Measurements from ENCODE around the gene OOSP4A.
"Not testable (repeated sequence)": the region's sequence is repeated elsewhere in the genome, so short reads cannot be mapped to it uniquely, and the experiment has no call there.

Gene OOSP4A

DNA sequence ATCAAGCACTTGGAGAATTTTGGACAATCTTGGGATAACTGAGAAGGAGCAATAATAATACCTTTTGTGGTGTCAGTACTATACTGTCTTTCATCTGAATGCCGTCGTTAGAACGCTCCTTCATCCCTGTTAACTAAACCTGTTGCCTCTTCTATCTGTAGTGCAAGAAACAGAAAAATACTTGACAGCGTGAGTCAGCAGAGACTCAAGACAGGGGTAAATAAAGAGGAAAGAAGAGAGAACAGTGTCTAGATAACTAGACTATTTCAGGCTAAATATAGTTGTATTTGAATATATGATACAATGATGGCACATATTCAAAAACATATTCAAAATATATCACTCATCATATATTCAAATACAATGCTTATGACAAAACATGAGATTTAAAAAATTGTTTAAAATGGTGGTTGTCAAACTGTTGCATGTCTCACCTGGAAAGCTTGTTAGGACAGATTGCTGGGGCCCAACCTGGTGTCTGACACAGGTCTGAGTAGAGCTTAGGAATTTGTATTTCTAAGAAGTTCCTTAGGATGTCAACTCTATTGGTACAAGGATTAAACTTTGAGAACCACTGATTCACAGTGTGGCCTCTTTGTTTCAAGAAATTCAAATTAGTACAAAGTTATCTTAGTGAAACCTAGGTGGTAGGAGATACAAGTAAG is 17.4 kb downstream of the OOSP4A start:
- Histone ChIP-seq H3K4me3 (ENCODE audit: low read depth, low read length) (no peak overlapping the region), H3K36me3 (ENCODE audit: control insufficient read depth in 2 of 2, insufficient read depth in 1 of 2, low read length in 2 of 2) (no peaks in the 10 kb centered on the region), H3K27ac (ENCODE audit: extremely low read depth, low read depth, low read length) (no peak overlapping the region), H3K4me1 (ENCODE audit: control insufficient read depth, insufficient read depth, low read length) (no peaks in the 10 kb centered on the region), H3K9me3 (ENCODE audit: control insufficient read depth, insufficient read depth, low read depth, low read length) (no peaks in the 10 kb centered on the region)
- CTCF ChIA-PET = no interaction called here
- POLR2A ChIA-PET = no interaction called here
- no peak for TF ChIP-seq ZNF510 (tag by site-specific recombination; IDR thresholded peaks at IDR 0.05; ENCODE audit: insufficient replicate concordance)
- TF ChIP-seq ZNF624 (tag by site-specific recombination; IDR thresholded peaks at IDR 0.05) = no peak
- TF ChIP-seq ZBTB7A (tag by site-specific recombination; IDR thresholded peaks at IDR 0.05; ENCODE audit: low read depth) = no peak
- TF ChIP-seq ZNF16 (tag by site-specific recombination; IDR thresholded peaks at IDR 0.05; ENCODE audit: low read depth) = no peak
- TF ChIP-seq SP2 (tag by site-specific recombination; IDR thresholded peaks at IDR 0.05) = no peak
- TF ChIP-seq ZNF223 (tag by site-specific recombination; IDR thresholded peaks at IDR 0.05) = no peak
- no peak for TF ChIP-seq ZNF354C (tag by site-specific recombination; IDR thresholded peaks at IDR 0.05; ENCODE audit: borderline replicate concordance, low read depth)
- no peak for TF ChIP-seq KLF9 (tag by site-specific recombination; IDR thresholded peaks at IDR 0.05; ENCODE audit: low read depth)
- TF ChIP-seq, protein P1, sequence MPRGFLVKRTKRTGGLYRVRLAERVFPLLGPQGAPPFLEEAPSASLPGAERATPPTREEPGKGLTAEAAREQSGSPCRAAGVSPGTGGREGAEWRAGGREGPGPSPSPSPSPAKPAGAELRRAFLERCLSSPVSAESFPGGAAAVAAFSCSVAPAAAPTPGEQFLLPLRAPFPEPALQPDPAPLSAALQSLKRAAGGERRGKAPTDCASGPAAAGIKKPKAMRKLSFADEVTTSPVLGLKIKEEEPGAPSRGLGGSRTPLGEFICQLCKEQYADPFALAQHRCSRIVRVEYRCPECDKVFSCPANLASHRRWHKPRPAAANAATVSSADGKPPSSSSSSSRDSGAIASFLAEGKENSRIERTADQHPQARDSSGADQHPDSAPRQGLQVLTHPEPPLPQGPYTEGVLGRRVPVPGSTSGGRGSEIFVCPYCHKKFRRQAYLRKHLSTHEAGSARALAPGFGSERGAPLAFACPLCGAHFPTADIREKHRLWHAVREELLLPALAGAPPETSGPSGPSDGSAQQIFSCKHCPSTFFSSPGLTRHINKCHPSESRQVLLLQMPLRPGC (tag by site-specific recombination; IDR thresholded peaks at IDR 0.05) = no peak
- no peak for TF ChIP-seq ZNF654 (tag by site-specific recombination; IDR thresholded peaks at IDR 0.05; ENCODE audit: low read depth)
- no peak for TF ChIP-seq ZNF747 (tag by site-specific recombination; IDR thresholded peaks at IDR 0.05)
- TF ChIP-seq ZNF677 (tag by site-specific recombination; IDR thresholded peaks at IDR 0.05) = no peak
- TF ChIP-seq, protein P2, sequence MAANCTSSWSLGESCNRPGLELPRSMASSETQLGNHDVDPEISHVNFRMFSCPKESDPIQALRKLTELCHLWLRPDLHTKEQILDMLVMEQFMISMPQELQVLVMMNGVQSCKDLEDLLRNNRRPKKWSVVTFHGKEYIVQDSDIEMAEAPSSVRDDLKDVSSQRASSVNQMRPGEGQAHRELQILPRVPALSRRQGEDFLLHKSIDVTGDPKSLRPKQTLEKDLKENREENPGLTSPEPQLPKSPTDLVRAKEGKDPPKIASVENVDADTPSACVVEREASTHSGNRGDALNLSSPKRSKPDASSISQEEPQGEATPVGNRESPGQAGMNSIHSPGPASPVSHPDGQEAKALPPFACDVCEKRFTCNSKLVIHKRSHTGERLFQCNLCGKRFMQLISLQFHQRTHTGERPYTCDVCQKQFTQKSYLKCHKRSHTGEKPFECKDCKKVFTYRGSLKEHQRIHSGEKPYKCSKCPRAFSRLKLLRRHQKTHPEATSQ (tag by site-specific recombination; IDR thresholded peaks at IDR 0.05) = no peak
- no peak for TF ChIP-seq ZNF366 (tag by site-specific recombination; conservative IDR thresholded peaks at IDR 0.05)
- TF ChIP-seq, protein P3, sequence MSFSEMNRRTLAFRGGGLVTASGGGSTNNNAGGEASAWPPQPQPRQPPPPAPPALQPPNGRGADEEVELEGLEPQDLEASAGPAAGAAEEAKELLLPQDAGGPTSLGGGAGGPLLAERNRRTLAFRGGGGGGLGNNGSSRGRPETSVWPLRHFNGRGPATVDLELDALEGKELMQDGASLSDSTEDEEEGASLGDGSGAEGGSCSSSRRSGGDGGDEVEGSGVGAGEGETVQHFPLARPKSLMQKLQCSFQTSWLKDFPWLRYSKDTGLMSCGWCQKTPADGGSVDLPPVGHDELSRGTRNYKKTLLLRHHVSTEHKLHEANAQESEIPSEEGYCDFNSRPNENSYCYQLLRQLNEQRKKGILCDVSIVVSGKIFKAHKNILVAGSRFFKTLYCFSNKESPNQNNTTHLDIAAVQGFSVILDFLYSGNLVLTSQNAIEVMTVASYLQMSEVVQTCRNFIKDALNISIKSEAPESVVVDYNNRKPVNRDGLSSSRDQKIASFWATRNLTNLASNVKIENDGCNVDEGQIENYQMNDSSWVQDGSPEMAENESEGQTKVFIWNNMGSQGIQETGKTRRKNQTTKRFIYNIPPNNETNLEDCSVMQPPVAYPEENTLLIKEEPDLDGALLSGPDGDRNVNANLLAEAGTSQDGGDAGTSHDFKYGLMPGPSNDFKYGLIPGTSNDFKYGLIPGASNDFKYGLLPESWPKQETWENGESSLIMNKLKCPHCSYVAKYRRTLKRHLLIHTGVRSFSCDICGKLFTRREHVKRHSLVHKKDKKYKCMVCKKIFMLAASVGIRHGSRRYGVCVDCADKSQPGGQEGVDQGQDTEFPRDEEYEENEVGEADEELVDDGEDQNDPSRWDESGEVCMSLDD (tag by site-specific recombination; IDR thresholded peaks at IDR 0.05) = no peak
- TF ChIP-seq ZNF19 (tag by site-specific recombination; IDR thresholded peaks at IDR 0.05; ENCODE audit: low read depth) = no peak
- TF ChIP-seq ZNF23 (tag by site-specific recombination; IDR thresholded peaks at IDR 0.05; ENCODE audit: borderline replicate concordance) = no peak
- no peak for TF ChIP-seq ZNF214 (tag by site-specific recombination; IDR thresholded peaks at IDR 0.05; ENCODE audit: borderline replicate concordance)

DNA sequence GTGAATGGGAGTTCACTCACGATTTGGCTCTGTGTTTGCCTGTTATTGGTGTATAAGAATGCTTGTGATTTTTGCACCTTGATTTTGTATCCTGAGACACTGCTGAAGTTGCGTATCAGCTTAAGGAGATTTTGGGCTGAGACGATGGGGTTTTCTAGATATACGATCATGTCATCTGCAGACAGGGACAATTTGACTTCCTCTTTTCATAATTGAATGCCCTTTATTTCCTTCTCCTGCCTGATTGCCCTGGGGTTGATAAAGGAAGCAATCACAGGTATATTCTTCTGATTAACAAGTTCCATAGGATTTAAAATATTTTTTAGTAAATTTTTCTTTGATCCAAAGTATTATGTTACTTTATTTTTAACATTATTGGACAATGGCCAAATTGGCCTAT is 18.2 kb downstream of the OOSP4A start:
- CTCF ChIA-PET = not testable (repeated sequence)

More for the DNA sequence above, 18.2 kb downstream of the OOSP4A start:
- H3K27ac ChIP-seq (ENCODE audit: extremely low read depth, low read depth, low read length); H3K36me3 ChIP-seq (ENCODE audit: control insufficient read depth in 2 of 2, insufficient read depth in 1 of 2, low read length in 2 of 2); POLR2A ChIA-PET; H3K4me1 ChIP-seq (ENCODE audit: control insufficient read depth, insufficient read depth, low read length); H3K9me3 ChIP-seq (ENCODE audit: control insufficient read depth, insufficient read depth, low read depth, low read length); H3K4me3 ChIP-seq (ENCODE audit: low read depth, low read length): not testable (repeated sequence)

Data from HEK293 (cell line).